Neural cell (in vitro differentiated cells): ENCODE results near the gene ENDOV. TPM values are rescaled to one million over a fixed set of nuclear protein-coding genes. Genes with fewer than 3 reads are reported as not detected.
"Not testable (repeated sequence)": the region's sequence is repeated elsewhere in the genome, so short reads cannot be mapped to it uniquely, and the experiment has no call there.

Source experiments
- H2AFZ ChIP-seq: fragments of 200-600, 300-800 bp; sonication (generic), shearing (Covaris generic); 2 replicates; pipeline ENCODE4 v1.6.0; 2014; ENCODE audit warnings: low read depth, mild to moderate bottlenecking, antibody characterized with exemption, low read length, moderate library complexity
- H3F3A ChIP-seq: fragments of 200-600 bp; shearing (Covaris generic); 2 replicates; pipeline ENCODE4 v1.6.1; 2016; ENCODE audit warnings: mild to moderate bottlenecking, moderate library complexity, mixed read lengths, antibody characterized with exemption, low read length; ENCODE audit not compliant: insufficient read depth, poor library complexity, severe bottlenecking
- H3K27ac ChIP-seq: fragments of 200-600, 300-800 bp; sonication (generic), shearing (Covaris generic); 2 replicates; pipeline ENCODE4 v1.5.1; 2014; ENCODE audit warnings: mild to moderate bottlenecking, low read length, moderate library complexity
- H3K27me3 ChIP-seq: fragments of 300-800, 200-600 bp; sonication (generic), shearing (Covaris generic); 2 replicates; pipeline ENCODE4 v1.6.0; 2014; ENCODE audit warnings: mild to moderate bottlenecking, low read depth, low read length, moderate library complexity; ENCODE audit not compliant: insufficient read depth
- H3K36me3 ChIP-seq: fragments of 300-800, 200-600 bp; sonication (generic), shearing (Covaris generic); 2 replicates; pipeline ENCODE4 v1.5.1; 2014; ENCODE audit warnings: mild to moderate bottlenecking, antibody characterized with exemption, low read length, moderate library complexity; ENCODE audit not compliant: insufficient read depth
- H3K4me2 ChIP-seq: fragments of 300-800, 200-600 bp; sonication (generic), shearing (Covaris generic); 2 replicates; pipeline ENCODE4 v1.6.0; 2014; ENCODE audit warnings: mild to moderate bottlenecking, low read length
- H3K4me3 ChIP-seq: fragments of 300-800, 200-600 bp; sonication (generic), shearing (Covaris generic); 2 replicates; pipeline ENCODE4 v1.5.1; 2014; ENCODE audit warnings: mild to moderate bottlenecking, low read length, moderate library complexity
- H3K79me2 ChIP-seq: fragments of 200-600 bp; shearing (Covaris generic); replicated peaks from 2 replicates; pipeline ENCODE4 v1.6.0; 2014; ENCODE audit warnings: mild to moderate bottlenecking, low read length, moderate library complexity; ENCODE audit not compliant: insufficient read depth
- H3K9ac ChIP-seq: fragments of 300-800, 200-600 bp; sonication (generic), shearing (Covaris generic); 2 replicates; pipeline ENCODE4 v1.6.1; 2016; ENCODE audit warnings: mild to moderate bottlenecking, low read length, mixed read lengths
- H3K9me2 ChIP-seq: fragments of 200-600 bp; shearing (Covaris generic); 2 replicates; pipeline ENCODE4 v1.6.1; 2016; ENCODE audit warnings: mild to moderate bottlenecking, low read length, mixed read lengths; ENCODE audit not compliant: insufficient read depth
- H3K9me3 ChIP-seq: fragments of 200-600, 300-800 bp; sonication (generic), shearing (Covaris generic); 2 replicates; pipeline ENCODE4 v1.6.1; 2016; ENCODE audit warnings: mild to moderate bottlenecking, mixed run types, low read length, moderate library complexity, mixed read lengths
- H4K20me1 ChIP-seq: fragments of 200-600 bp; shearing (Covaris generic); 2 replicates; pipeline ENCODE4 v1.6.1; 2016; ENCODE audit warnings: mild to moderate bottlenecking, mixed run types; ENCODE audit not compliant: insufficient read depth
- EP300 ChIP-seq: fragments of 450-650 bp; conservative IDR thresholded peaks from 2 replicates; pipeline ENCODE4 v1.6.1; 2014; ENCODE audit warnings: antibody characterized with exemption, mild to moderate bottlenecking, moderate library complexity; ENCODE audit not compliant: poor library complexity, severe bottlenecking
- EZH2 ChIP-seq: fragments of 200-600, 300-800 bp; shearing (Covaris generic), sonication (generic); IDR thresholded peaks from 2 replicates; pipeline ENCODE4 v1.6.1; 2014; ENCODE audit warnings: antibody characterized with exemption, low read length, borderline replicate concordance, mild to moderate bottlenecking; ENCODE audit not compliant: insufficient read depth, poor library complexity, severe bottlenecking
- MXI1 ChIP-seq: fragments of 450-650 bp; conservative IDR thresholded peaks from 2 replicates; pipeline ENCODE4 v1.6.1; 2014; ENCODE audit warnings: antibody characterized with exemption, mild to moderate bottlenecking; ENCODE audit not compliant: poor library complexity, severe bottlenecking
- POLR2AphosphoS5 ChIP-seq: IDR thresholded peaks from 2 replicates; pipeline ENCODE4 v1.6.1; 2012
- RAD21 ChIP-seq: fragments of 450-650 bp; conservative IDR thresholded peaks from 2 replicates; pipeline ENCODE4 v1.6.1; 2014; ENCODE audit warnings: antibody characterized with exemption, mild to moderate bottlenecking, moderate library complexity
- SMC3 ChIP-seq: fragments of 450-650 bp; conservative IDR thresholded peaks from 2 replicates; pipeline ENCODE4 v1.6.1; 2014; ENCODE audit warnings: antibody characterized with exemption, mild to moderate bottlenecking, moderate library complexity; ENCODE audit not compliant: poor library complexity
- TAF1 ChIP-seq: IDR thresholded peaks from 2 replicates; pipeline ENCODE4 v1.6.1; 2012; ENCODE audit warnings: low read depth
- polyA plus RNA-seq: library from polyadenylated mRNA; depleted of rRNA; stranded (reverse); fragments of >200 nt; gene quantifications from 2 replicates; pipeline ENCODE4 v1.2.3, GENCODE V29; 2014
- TF ChIP-seq, protein P1 (sequence below): IDR thresholded peaks from 2 replicates; pipeline ENCODE4 v1.6.1; 2012; ENCODE audit warnings: borderline replicate concordance
- TF ChIP-seq, protein P2 (sequence below): fragments of 450-650 bp; IDR thresholded peaks from 2 replicates; pipeline ENCODE4 v1.5.1; 2014; ENCODE audit warnings: antibody characterized with exemption, mild to moderate bottlenecking, moderate library complexity; ENCODE audit not compliant: poor library complexity, severe bottlenecking

ENDOV gene
- polyA plus RNA-seq, 1 donor from 2014 or later: 31.2 TPM

DNA sequence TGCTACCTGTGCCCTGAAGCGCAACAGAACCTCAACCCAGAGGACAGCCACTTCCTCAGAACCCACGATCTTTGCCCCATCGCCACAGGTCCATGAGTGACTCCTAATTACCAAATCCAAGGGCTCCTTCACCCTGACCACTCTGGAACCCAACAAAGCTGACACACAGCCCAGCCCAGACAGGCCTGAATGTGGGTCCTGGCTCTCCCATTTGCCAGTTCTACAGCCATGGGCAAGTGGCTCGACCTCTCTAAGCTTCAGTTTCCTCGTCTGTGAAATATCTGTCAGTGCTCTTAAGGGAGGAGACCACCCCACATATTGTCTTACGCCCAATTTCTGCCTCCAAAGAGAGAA lies 18.0 kb upstream of the ENDOV start:
- Histone ChIP-seq H3K4me3 (no peak overlapping the region), H2AFZ (no peak overlapping the region), H3F3A (no peaks in the 10 kb centered on the region), H3K4me2 (no peak overlapping the region), H3K36me3 (no peaks in the 10 kb centered on the region), H3K9ac (no peak overlapping the region), H3K79me2 (no peaks in the 10 kb centered on the region), H3K9me2 (no peaks in the 10 kb centered on the region), H4K20me1 (no peaks in the 10 kb centered on the region), H3K27me3 (no peaks in the 10 kb centered on the region), H3K9me3 (no peaks in the 10 kb centered on the region), H3K27ac (no peak overlapping the region)
- no peak for TF ChIP-seq POLR2AphosphoS5
- TF ChIP-seq EZH2: no peak
- TF ChIP-seq SMC3: no peak
- TF ChIP-seq RAD21: no peak
- TF ChIP-seq EP300: no peak
- TF ChIP-seq, protein P1, sequence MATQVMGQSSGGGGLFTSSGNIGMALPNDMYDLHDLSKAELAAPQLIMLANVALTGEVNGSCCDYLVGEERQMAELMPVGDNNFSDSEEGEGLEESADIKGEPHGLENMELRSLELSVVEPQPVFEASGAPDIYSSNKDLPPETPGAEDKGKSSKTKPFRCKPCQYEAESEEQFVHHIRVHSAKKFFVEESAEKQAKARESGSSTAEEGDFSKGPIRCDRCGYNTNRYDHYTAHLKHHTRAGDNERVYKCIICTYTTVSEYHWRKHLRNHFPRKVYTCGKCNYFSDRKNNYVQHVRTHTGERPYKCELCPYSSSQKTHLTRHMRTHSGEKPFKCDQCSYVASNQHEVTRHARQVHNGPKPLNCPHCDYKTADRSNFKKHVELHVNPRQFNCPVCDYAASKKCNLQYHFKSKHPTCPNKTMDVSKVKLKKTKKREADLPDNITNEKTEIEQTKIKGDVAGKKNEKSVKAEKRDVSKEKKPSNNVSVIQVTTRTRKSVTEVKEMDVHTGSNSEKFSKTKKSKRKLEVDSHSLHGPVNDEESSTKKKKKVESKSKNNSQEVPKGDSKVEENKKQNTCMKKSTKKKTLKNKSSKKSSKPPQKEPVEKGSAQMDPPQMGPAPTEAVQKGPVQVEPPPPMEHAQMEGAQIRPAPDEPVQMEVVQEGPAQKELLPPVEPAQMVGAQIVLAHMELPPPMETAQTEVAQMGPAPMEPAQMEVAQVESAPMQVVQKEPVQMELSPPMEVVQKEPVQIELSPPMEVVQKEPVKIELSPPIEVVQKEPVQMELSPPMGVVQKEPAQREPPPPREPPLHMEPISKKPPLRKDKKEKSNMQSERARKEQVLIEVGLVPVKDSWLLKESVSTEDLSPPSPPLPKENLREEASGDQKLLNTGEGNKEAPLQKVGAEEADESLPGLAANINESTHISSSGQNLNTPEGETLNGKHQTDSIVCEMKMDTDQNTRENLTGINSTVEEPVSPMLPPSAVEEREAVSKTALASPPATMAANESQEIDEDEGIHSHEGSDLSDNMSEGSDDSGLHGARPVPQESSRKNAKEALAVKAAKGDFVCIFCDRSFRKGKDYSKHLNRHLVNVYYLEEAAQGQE: no peak
- TF ChIP-seq, protein P2, sequence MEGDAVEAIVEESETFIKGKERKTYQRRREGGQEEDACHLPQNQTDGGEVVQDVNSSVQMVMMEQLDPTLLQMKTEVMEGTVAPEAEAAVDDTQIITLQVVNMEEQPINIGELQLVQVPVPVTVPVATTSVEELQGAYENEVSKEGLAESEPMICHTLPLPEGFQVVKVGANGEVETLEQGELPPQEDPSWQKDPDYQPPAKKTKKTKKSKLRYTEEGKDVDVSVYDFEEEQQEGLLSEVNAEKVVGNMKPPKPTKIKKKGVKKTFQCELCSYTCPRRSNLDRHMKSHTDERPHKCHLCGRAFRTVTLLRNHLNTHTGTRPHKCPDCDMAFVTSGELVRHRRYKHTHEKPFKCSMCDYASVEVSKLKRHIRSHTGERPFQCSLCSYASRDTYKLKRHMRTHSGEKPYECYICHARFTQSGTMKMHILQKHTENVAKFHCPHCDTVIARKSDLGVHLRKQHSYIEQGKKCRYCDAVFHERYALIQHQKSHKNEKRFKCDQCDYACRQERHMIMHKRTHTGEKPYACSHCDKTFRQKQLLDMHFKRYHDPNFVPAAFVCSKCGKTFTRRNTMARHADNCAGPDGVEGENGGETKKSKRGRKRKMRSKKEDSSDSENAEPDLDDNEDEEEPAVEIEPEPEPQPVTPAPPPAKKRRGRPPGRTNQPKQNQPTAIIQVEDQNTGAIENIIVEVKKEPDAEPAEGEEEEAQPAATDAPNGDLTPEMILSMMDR: no peak
- no peak for TF ChIP-seq MXI1
- no peak for TF ChIP-seq TAF1

DNA sequence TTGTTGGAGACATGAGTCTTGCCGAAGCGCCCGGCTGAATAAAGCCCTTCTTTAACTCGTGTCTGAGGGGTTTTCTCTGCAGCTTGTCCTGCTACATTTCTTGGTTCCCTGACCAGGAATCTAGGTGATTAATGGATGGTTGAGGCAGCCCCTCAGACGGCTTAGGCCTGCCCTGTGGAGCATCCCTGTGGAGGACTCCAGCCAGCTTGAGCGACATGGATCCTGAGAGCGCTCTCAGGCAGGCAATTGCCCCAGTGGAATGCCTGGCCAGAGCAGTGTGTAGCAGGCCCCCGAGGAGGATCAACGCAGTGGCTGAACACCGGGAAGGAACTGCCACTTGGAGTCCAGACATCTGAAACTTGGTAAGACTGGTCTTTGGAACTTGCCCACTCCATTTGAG lies 17.3 kb upstream of the ENDOV start:
- Histone ChIP-seq H4K20me1 (no peaks in the 10 kb centered on the region), H3K79me2 (no peaks in the 10 kb centered on the region), H3K9ac (no peak overlapping the region), H3K9me3 (no peaks in the 10 kb centered on the region), H3F3A (no peaks in the 10 kb centered on the region), H3K27ac (no peak overlapping the region), H3K27me3 (no peaks in the 10 kb centered on the region), H2AFZ (no peak overlapping the region), H3K9me2 (no peaks in the 10 kb centered on the region), H3K4me3 (no peak overlapping the region), H3K36me3 (no peaks in the 10 kb centered on the region), H3K4me2 (no peak overlapping the region)
- TF ChIP-seq, protein P1: no peak
- TF ChIP-seq RAD21: no peak
- TF ChIP-seq SMC3: no peak
- TF ChIP-seq POLR2AphosphoS5: no peak
- TF ChIP-seq EP300: no peak
- TF ChIP-seq, protein P2: no peak
- TF ChIP-seq MXI1: no peak
- TF ChIP-seq EZH2: no peak
- no peak for TF ChIP-seq TAF1

DNA sequence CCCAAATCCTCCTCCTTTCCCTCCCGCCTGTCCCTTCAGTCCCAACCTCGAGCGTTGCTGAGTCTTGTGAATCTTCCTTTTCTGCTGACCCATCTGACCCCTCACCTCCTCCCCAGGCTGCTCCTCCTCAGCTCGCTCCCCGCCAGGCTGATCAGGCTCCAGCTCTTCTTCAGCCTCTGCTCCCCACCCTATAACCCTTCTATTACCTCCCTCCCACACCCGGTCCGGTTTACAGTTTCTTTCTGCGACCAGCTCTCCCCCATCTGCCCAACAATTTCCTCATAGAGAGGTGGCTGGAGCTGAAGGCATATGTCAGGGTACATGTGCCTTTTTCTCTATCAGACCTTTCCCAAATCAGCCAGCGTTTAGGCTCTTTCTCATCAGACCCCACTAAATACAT lies 13.9 kb upstream of the ENDOV start:
- H3K9me3 ChIP-seq, H3K27me3 ChIP-seq, H3F3A ChIP-seq, H3K4me3 ChIP-seq, H3K4me2 ChIP-seq, H3K36me3 ChIP-seq, H3K79me2 ChIP-seq, H3K27ac ChIP-seq, H3K9me2 ChIP-seq, H4K20me1 ChIP-seq, H3K9ac ChIP-seq, H2AFZ ChIP-seq: not testable (repeated sequence)
